ENCODE data around the gene LEFTY2.

LEFTY2 gene

GRCh38 chr1:225928186-225929175 lies 12.5 kb downstream of the LEFTY2 start:
- no peak for DNase-seq

- DNase-seq = no peak
Measured at GRCh38 chr1:225926551-225927113, 14.4 kb downstream of the LEFTY2 start.

GRCh38 chr1:225923692-225924555 lies 17.1 kb downstream of the LEFTY2 start, which contains the start of gene PYCR2:
Gene PYCR2 (minus strand): TSS chr1:225924250. CDS start chr1:225924110, 140 bp downstream.
- DNase-seq = peak; percentile 81

GRCh38 chr1:225923381-225923691 lies 17.7 kb downstream of the LEFTY2 start:
- DNase-seq = no peak

- peak; percentile 79 for DNase-seq
Measured at GRCh38 chr1:225921734-225922709, 19.0 kb downstream of the LEFTY2 start.

- DNase-seq = peak; percentile 54
Measured at GRCh38 chr1:225919906-225920305, 21.1 kb downstream of the LEFTY2 start.

- no peak for DNase-seq
Measured at GRCh38 chr1:225918280-225918679, 22.7 kb downstream of the LEFTY2 start.

GRCh38 chr1:225917536-225917935 lies 23.5 kb downstream of the LEFTY2 start:
- no peak for DNase-seq

- no peak for DNase-seq
Measured at GRCh38 chr1:225917101-225917500, 23.9 kb downstream of the LEFTY2 start.

GRCh38 chr1:225915538-225915991 lies 25.5 kb downstream of the LEFTY2 start:
- peak; percentile 6 for DNase-seq

- no peak for DNase-seq
Measured at GRCh38 chr1:225914947-225915346, 26.1 kb downstream of the LEFTY2 start.

GRCh38 chr1:225914391-225914790 lies 26.6 kb downstream of the LEFTY2 start:
- no peak for DNase-seq

- no peak for DNase-seq
Measured at GRCh38 chr1:225911191-225912130, 29.6 kb downstream of the LEFTY2 start.

GRCh38 chr1:225909477-225909876 lies 31.5 kb downstream of the LEFTY2 start:
- DNase-seq = no peak

- DNase-seq = peak; percentile 52
Measured at GRCh38 chr1:225908773-225909172, 32.2 kb downstream of the LEFTY2 start.

- no peak for DNase-seq
Measured at GRCh38 chr1:225908013-225908640, 32.9 kb downstream of the LEFTY2 start.

GRCh38 chr1:225907341-225907740 lies 33.7 kb downstream of the LEFTY2 start:
- no peak for DNase-seq

GRCh38 chr1:225906467-225906866 lies 34.6 kb downstream of the LEFTY2 start:
- DNase-seq = no peak

- no peak for DNase-seq
Measured at GRCh38 chr1:225903623-225904022, 37.4 kb downstream of the LEFTY2 start.

All from NCI-H1105 (cell line).